ENCODE measurements around the gene ADSL. TPM values are rescaled to one million over a fixed set of nuclear protein-coding genes. Genes with fewer than 3 reads are reported as not detected.

The ADSL gene
- total RNA-seq, 4 donors from 2014 or later, result 54.6 to 79.1 (median 75.9) TPM

GRCh38 chr22:40348025-40348658 lies 1.8 kb downstream of the ADSL start:
- no peak for TF ChIP-seq CTCF (IDR thresholded peaks at IDR 0.05; ENCODE audit: low read depth)

GRCh38 chr22:40352763-40353162 lies 6.5 kb downstream of the ADSL start:
- TF ChIP-seq CTCF (IDR thresholded peaks at IDR 0.05; ENCODE audit: low read depth), result no peak

DNA sequence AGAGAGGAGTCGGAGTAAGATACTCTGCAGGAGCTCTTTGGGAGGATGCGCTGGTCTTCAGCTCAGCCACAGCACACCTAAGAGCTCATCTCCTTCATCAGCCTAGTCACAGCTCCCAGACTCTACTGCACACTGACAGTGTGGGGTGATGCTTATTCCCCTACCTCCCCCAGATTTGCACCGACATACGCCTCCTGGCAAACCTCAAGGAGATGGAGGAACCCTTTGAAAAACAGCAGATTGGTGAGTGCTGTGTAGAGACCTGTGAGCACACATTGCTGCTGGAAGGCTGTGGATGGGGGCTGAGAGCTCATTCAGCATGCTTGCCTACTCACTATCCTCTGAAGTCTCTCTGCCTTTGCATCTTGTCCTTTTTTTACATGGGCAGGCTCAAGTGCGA lies 14.8 kb downstream of the ADSL start:
- no peak for TF ChIP-seq CTCF (IDR thresholded peaks at IDR 0.05; ENCODE audit: low read depth)

- TF ChIP-seq CTCF (IDR thresholded peaks at IDR 0.05; ENCODE audit: low read depth), result no peak
Measured at GRCh38 chr22:40363059-40363458, 16.8 kb downstream of the ADSL start.

DNA sequence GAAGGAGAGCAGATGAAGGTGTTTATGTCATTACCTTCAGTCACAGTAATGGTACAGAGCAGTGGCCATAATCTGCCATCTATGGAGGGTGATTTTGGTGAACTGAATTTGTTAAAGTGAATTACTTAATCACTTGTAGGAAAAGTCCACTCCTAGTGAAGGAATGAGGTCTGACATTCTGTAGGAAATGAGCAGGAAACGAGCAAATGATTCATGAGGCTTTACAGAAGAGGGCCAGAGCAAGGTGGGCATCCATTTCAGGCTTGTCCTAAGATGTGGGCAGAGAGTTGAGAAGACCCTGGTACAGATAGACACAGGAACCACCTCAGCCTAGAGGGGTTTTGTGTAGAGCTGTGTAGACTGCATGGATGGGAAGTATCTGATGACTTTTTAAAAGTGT lies 18.1 kb downstream of the ADSL start:
- TF ChIP-seq CTCF (IDR thresholded peaks at IDR 0.05; ENCODE audit: low read depth), result no peak

- no peak for TF ChIP-seq CTCF (IDR thresholded peaks at IDR 0.05; ENCODE audit: low read depth)
Measured at GRCh38 chr22:40366068-40366467, 19.8 kb downstream of the ADSL start.

DNA sequence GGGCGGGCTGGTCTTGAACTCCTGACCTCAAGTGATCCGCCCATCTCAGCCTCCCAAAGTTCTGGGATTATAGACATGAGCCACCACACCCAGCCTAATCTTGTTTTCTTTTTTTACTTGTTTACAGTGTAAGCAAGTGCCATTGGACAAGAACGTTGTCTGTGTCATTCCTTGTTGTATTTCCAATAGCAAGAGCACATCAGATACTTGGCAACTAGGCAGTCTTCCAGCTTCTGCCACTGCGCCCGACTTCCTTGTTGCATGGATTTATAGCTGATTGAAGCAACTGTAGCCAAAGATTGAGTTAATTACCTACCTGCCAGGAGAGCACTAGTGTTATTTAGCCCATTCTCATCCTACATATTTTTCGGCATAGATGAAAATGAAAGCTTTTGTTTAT lies 21.0 kb downstream of the ADSL start:
- TF ChIP-seq CTCF (IDR thresholded peaks at IDR 0.05; ENCODE audit: low read depth), result no peak
